22Rv1 (cell line): ENCODE data around the gene AP1M1.

ENCODE experiments used
- H3K27ac ChIP-seq: fragments of 450-650 bp; 2 replicates; pipeline ENCODE4 v1.5.1; 2017
- CTCF ChIP-seq: fragments of 450-650 bp; IDR thresholded peaks from 2 replicates; pipeline ENCODE4 v1.5.1; 2017; ENCODE audit warnings: mild to moderate bottlenecking
- ZFX ChIP-seq: fragments of 450-650 bp; IDR thresholded peaks from 2 replicates; pipeline ENCODE4 v1.6.1; 2017; ENCODE audit warnings: antibody characterized with exemption, borderline replicate concordance

AP1M1 gene

GRCh38 chr19:16227837-16228636 is 30.3 kb downstream of the AP1M1 start:
- no peak for TF ChIP-seq CTCF
- no peak for TF ChIP-seq ZFX
- no peak overlapping the region for H3K27ac ChIP-seq

GRCh38 chr19:16228637-16229321 is 31.1 kb downstream of the AP1M1 start:
- H3K27ac ChIP-seq, result no peak overlapping the region
- TF ChIP-seq ZFX (no peak), CTCF (no peak)

GRCh38 chr19:16229322-16229641 is 31.6 kb downstream of the AP1M1 start:
- TF ChIP-seq CTCF (no peak), ZFX (no peak)
- H3K27ac ChIP-seq, result no peak overlapping the region

GRCh38 chr19:16232127-16232526 is 34.4 kb downstream of the AP1M1 start:
- H3K27ac ChIP-seq, result no peak overlapping the region
- TF ChIP-seq CTCF (no peak), ZFX (no peak)

- no peak for TF ChIP-seq CTCF
- TF ChIP-seq ZFX, result no peak
- no peak overlapping the region for H3K27ac ChIP-seq
Measured at GRCh38 chr19:16232568-16232967, 34.9 kb downstream of the AP1M1 start.

- H3K27ac ChIP-seq, result no peak overlapping the region
- TF ChIP-seq ZFX (no peak), CTCF (no peak)
Measured at GRCh38 chr19:16233081-16233776, 35.5 kb downstream of the AP1M1 start.
